ENCODE results near the gene AUTS2.

GRCh38 chr7:69782917-69783684, 184.8 kb downstream of the AUTS2 start:
- TF ChIP-seq CTCF (IDR thresholded peaks at IDR 0.05 in 8 of 11, conservative IDR thresholded peaks at IDR 0.05 in 3 of 11) (no peak), POLR2AphosphoS5 (IDR thresholded peaks at IDR 0.05) (no peak)

Data from spleen (tissue), 7 donors.